Right ventricle myocardium inferior (tissue), 1 donor: ENCODE measurements around the gene ACADSB. TPM values are rescaled to one million over a fixed set of nuclear protein-coding genes. Genes with fewer than 3 reads are reported as not detected.

Experiments used
- ATAC-seq: fragments of 200-7000 bp; cut with Tn5 transposase; one replicate; pipeline ENCODE4 v1.9.1; 2020; ENCODE audit warnings: mild to moderate bottlenecking, moderate library complexity
- DNase-seq: peaks from one replicate; pipeline ENCODE4 v3.0.0; 2021; ENCODE audit errors: missing footprints
- intact Hi-C: fragments of 100-400 bp; cut with DNase I; formaldehyde crosslinking; loops from one replicate; pipeline ENCODE4 v1.11.0; 2022
- total RNA-seq: library from RNA; stranded (reverse); fragmentation: NEBNext Ultra II Directional; extraction: Animal tissue kit (Norgen Biotek cat#: 25700); gene quantifications from one replicate; pipeline ENCODE4 v1.2.1, GENCODE V29; 2021
- donor health status: DM: no; HTN: yes; CAD: no; lungs with severe emphysema.

ACADSB gene
- total RNA-seq, 1 donor from 2014 or later = 72.9 TPM

DNA sequence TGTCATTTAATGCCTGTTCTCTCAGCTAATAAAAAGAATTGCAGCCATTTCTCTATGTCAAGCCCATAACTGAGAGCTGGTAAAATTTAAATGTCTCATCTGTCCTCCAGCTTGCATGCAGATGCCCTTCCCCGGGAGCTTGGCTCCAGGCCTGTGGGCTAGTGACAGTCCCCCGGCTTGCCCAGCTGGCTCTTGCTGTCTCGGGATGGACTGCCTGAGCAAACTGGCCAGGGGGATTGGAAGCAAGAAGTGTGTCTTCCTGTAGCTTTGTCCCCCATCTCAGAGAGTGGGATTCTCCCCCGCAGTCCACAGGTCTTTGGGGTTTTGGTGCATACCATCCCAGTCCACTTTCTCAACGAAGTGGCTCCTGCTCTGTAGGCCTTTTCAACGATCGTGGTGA, 73.1 kb downstream of the ACADSB start:
- intact Hi-C loops = no loop called here
- DNase-seq (no peak), ATAC-seq (no peak)

DNA sequence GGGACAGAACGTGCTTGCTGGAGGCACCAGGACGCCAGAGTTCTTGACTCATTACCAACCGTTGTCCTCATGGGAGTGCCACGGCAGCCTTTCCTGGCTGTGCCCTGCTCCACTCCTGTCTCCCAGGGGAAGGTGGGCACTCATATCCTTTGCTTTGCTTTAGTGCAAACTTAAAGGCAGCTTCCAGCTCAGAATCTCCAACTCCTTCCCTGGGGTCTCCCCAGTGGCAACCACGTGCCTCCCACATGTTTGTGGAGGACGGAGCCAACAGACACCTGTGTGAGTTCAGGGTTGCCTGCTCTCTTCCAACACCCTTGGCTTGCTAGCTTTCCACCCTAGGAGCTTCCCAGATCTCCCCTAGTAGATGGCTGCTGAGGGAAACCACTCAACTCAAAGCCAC, 75.0 kb downstream of the ACADSB start:
- intact Hi-C loops = no loop called here
- DNase-seq = no peak
- ATAC-seq = no peak

DNA sequence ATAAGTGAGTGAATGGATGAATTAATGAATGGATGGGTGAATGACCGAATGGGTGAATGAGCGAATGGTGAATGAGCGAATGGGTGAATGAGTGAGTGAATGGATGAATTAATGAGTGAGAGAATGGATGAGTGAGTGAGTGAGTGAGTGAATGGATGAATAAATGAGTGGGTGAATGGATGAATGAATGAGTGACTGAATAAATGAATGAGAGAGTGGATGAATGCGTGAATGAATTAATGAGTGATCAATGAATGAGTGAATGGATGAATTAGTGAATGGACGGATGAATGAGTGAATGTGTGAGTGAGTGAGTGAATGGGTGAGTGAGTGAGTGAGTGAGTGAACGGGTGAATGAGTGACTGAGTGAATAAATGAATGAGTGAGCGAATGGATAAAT, 77.5 kb downstream of the ACADSB start:
- ATAC-seq (no peak), DNase-seq (no peak)
- intact Hi-C loops = no loop called here

DNA sequence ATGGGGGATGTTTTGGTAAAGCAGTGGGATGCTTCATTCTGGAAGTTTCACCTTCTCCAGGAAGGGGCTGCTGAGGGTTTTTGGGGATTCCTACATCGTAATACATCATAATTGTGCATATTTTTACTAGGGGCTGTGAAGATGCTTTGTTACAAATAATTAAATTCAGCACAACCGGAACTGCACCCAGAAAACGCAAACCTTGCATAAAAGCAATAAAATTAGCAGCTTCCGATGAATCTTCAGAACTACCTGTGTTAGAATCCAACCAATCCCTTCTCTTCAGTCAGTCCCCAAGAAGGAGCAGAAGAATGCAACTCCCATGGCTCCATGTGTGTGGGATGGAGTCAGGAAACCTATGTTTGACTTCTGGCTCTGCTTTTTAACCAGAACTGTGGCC, 78.5 kb downstream of the ACADSB start:
- intact Hi-C loops = no loop called here

DNA sequence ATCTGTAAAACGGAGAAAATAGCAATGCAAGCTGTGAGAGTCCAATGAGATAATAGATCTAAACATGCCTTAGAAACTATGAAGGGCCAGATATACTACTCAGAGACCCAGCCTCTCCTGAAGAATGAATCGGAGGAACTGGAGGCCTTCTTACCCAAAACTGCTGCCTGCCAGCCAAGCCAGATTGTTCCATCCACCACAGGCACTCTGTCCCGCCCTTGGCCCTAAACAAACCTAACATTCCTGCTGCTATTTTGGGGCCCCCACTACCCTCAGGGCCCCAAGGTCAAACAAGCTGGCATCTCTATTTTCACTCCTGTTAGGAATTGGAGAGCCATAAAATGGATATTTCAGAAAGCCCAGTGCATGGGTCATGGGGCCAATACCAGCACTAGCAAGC, 79.0 kb downstream of the ACADSB start:
- ATAC-seq (no peak), DNase-seq (no peak)
- intact Hi-C loops = no loop called here

More for the DNA sequence above, 78.5 kb downstream of the ACADSB start:
- ATAC-seq (no peak), DNase-seq (no peak)

DNA sequence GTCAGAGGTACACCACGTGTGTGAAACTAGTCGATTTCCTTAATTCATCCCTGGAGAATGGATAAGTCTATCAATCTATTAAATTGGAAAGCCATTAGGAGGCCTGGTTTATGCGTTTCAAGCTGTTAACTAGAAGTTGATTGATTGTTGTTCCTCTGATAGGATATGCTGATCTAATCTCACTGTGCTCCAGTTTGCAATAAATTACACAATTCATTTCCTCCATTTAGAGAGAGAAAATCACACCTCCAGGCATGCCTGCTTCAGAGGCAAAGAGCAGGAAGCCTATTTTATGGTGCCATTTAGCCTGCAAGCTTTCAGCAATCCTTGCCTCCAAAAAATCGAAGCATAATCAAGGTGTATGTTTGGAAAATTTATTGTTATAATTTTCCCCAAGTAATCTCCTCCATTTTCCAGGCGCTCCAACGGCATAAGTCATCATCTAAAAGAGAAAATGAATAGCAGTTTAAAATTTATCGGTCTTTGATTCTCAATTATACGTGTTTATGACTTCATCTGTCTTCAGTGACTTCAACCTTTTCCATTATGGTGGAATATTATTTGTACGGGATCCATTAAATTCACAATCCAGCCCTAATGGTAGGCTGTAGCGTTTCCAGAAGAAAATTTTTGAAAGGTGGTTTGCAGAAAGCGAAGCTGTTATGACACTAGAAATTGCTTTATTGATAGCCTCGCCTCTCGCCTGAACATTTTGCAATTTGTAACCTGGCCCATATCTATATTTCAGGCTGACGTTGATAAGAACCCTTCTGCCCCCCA, 84.0 kb downstream of the ACADSB start:
- DNase-seq (no peak), ATAC-seq (no peak)
- intact Hi-C loops = no loop called here

DNA sequence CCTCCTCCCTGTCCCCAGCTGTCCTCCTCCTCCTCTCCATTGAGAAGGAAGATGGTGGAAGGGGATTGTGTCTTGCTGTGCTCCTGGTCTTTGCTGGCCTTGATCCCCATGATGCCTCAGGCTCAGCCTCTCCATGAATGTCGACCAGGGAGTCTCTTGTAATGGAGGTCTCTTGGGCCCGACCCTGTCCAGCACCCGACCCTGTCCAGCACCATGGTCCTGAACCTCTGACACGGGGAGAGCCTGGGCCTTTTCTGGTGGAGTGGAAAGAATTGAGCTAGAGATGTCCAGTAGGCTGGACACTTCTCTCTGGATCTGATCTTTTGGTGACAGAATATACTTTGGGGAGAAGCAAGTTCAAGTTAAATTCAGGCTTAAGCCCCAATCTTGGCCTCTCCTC, 84.7 kb downstream of the ACADSB start:
- intact Hi-C loops = no loop called here
- DNase-seq (no peak), ATAC-seq (no peak)

DNA sequence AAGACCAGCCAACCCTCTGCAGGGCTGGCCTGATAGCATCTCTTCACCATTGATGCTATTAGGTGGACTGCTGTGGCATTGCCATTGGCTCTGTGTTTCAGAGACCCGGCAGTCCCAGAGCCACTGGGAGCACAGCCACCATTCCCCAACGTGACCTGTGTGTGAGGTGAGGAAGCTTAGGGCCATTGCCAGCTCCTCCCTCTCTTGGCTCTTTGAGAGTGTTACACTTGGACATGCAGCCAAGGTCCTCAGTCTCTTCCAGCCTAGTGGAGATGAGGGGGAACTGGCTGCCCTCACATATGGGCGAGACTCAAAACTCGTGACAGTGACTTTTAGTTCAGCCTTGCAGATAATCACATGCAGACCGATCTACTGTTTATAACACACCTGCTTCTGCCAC, 87.6 kb downstream of the ACADSB start:
- ATAC-seq = peak; percentile 76
- intact Hi-C loops = no loop called here

DNA sequence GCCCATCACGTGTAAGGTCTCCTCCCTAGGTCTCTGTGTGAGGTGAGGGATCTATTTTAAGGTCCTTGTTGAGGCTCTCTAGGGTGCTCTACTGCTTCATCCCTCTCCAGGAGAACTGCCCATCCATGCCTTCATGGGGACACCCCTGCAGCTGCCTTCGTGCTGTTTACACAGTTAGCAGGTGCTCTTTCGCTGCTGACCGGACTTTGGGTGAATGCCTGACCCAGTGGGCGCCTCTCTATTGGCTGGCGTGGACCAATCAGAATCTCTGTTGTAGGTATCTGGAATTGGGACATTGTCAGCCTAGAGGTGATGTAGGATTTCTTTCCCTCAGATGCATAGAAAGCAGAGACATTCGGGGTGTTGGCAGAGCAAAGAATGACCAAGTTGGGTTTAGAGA, 88.2 kb downstream of the ACADSB start:
- intact Hi-C loops = no loop called here
- DNase-seq (no peak), ATAC-seq (no peak)

More for the DNA sequence above, 87.6 kb downstream of the ACADSB start:
- no peak for DNase-seq

DNA sequence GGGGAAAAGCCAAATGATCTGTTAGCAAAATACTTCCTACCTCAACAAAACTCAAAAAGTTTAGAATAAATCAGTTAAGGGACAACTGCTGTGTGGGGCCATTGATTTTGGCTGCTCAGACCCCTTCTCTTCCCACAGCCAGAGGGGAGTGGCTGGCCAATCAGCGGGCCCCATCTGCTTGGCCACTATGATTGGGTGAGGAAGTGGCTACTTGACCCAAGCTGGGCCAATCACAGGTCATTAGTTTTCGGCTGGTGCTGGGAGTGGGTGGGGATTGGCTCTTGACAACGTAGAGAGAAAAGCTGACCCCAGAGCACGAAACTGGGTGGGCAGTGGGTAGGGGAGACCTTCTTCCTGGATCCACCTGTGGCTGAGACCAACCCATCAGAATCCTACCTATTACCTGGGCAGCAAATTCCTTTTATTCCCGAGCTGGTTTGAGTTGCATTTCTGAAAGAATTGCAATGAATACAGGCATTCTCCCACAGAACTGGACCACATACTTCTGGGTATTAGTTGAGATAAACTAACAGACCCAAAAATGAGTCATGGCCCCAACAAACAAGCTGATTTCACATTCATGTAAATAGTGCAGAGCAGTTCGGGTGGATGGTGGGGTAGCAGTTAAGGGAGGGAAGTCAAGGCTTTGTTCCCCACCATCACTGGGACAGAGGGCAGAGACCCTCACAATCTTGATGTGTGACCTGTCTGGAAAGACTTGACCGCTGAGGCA, 91.4 kb downstream of the ACADSB start:
- intact Hi-C loops = no loop called here
- DNase-seq (no peak), ATAC-seq (no peak)

DNA sequence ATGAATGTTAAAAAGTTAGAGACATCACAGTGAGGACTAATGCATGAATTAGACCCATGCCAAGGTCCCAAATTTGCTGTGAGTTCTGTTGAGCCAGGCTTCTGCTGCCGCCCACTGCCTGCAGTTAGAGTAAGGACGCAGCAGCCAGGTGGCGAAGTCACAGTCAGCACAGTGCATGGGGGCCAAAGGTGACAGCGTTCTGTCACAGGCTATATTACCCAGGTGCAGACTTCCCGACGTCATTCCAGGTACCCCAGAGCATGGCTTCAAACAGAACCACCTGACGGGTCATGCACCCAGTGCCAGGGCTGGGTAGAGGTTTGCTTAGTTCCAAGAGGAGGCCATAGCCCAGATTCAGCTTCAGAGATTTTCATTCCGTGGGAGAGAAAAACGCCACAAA, 93.1 kb downstream of the ACADSB start:
- intact Hi-C loops = no loop called here
- DNase-seq = no peak
- no peak for ATAC-seq

DNA sequence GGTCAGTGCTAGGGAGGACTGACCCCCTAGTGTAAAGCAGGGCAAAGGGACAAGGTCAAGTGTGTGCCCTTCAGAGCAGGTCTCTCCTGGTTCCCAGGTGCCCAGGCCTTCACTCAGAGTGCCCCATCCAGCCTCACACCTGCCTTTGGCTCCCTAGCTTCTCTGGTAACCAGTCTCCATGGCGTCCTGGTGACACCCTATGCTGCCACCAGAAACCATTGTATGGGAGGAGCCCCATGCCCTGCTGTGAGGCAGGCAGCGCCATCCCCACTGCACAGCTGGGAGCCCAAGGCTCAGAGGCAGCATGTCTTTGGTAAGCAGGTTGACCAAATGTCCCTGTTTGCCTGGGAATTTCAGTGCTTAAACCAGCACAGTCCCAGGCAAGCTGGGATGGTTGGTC, 93.9 kb downstream of the ACADSB start:
- DNase-seq (no peak), ATAC-seq (no peak)
- intact Hi-C loops = no loop called here

DNA sequence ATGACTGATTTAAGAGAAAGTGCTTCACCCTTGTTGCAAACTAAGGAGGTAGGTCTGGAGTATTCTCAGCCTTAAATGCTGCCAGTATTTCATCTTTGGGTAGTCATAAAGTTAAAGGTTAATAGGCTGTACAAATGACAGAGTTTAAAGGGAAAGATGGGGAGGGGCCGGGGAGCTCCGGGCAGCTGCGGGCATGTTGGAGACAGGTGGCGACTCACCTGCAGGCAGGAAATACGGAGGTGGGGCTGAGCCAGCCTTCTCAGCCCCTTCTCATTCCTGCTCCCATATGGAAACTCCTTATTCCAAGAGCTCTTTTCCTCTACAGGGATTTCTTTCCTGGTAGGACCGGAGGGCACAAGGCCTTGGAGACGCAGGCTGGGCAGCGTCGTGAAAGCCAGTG, 95.1 kb downstream of the ACADSB start:
- ATAC-seq = no peak
- intact Hi-C loops = no loop called here
- no peak for DNase-seq

Other genes starting within 250 kb of the ACADSB start
- not detected for gene CUZD1, start 163.1 kb upstream of the ACADSB start, total RNA-seq
- gene FAM24B, start 129.4 kb upstream of the ACADSB start, total RNA-seq = 1.0 TPM
- not detected for gene FAM24A, start 98.4 kb upstream of the ACADSB start, total RNA-seq
- gene C10orf88, start 54.8 kb upstream of the ACADSB start, total RNA-seq = 4.1 TPM
- gene PSTK, start 28.6 kb upstream of the ACADSB start, total RNA-seq = 1.5 TPM
- 12.0 TPM for gene IKZF5, start 211 bp upstream of the ACADSB start, total RNA-seq
- gene HMX3, start 127.0 kb downstream of the ACADSB start, total RNA-seq = not detected
- gene HMX2, start 139.1 kb downstream of the ACADSB start, total RNA-seq = not detected
- gene BUB3, start 145.4 kb downstream of the ACADSB start, total RNA-seq = 37.7 TPM